Endothelial cell of umbilical vein (primary cell): Measurements from ENCODE around the gene TBCE. TPM values are rescaled to one million over a fixed set of nuclear protein-coding genes. Genes with fewer than 3 reads are reported as not detected.

Experiments used
- BruUV-seq: library from RNA; stranded (reverse); fragments of 400-500 nt; replicated peaks from 2 replicates; lab custom pipeline; 2021; lab: Mats Ljungman, UMichigan
- CTCF ChIA-PET: fragments of 300-600, 350-600 bp; sonication (Branson Sonifier 250); formaldehyde crosslinking; loops from one replicate; lab custom pipeline; 2021; ENCODE audit warnings: antibody characterized with exemption, inconsistent platforms; lab: Charles Lee
- POLR2A ChIA-PET: fragments of 300-600, 350-600 bp; sonication (Branson Sonifier 250); formaldehyde crosslinking; loops from one replicate; lab custom pipeline; 2021; ENCODE audit warnings: antibody characterized with exemption, inconsistent platforms; lab: Charles Lee
- DNase-seq: peaks from one replicate; pipeline ENCODE4 v3.0.0-alpha.2; 2011; ENCODE audit warnings: low read depth, low spot score
- FAIRE-seq: peaks from 2 replicates; lab custom pipeline; 2011; peaks lifted over from hg19 to GRCh38; lab: Jason Lieb, UNC
- H2AFZ ChIP-seq: 2 replicates; pipeline ENCODE4 v1.6.0; 2012; ENCODE audit warnings: low read depth, low read length, control low read depth, inconsistent platforms
- H3K27ac ChIP-seq: 2 replicates; pipeline ENCODE4 v1.5.1; 2011; ENCODE audit warnings: low read depth, mild to moderate bottlenecking, control low read depth, low read length, moderate library complexity; ENCODE audit not compliant: insufficient read depth
- H3K27me3 ChIP-seq, 2 experiments: 2 replicates each; pipeline versions ENCODE4 v1.6.0 to v1.6.1; 2011; ENCODE audit warnings: low read length in 2 of 2, mixed read lengths in 1 of 2; ENCODE audit not compliant: control insufficient read depth in 2 of 2, insufficient read depth in 2 of 2
- H3K36me3 ChIP-seq, 2 experiments: 2 replicates in 1 of 2; 3 replicates in 1 of 2; pipeline ENCODE4 v1.5.1; 2011; ENCODE audit warnings: low read length in 2 of 2, mild to moderate bottlenecking in 1 of 2, moderate library complexity in 1 of 2; ENCODE audit not compliant: control insufficient read depth in 2 of 2, insufficient read depth in 2 of 2; ENCODE audit errors: extremely low read depth in 1 of 2
- H3K4me1 ChIP-seq: 3 replicates; pipeline ENCODE4 v1.5.1; 2011; ENCODE audit warnings: mild to moderate bottlenecking, low read length; ENCODE audit not compliant: control insufficient read depth, insufficient read depth; ENCODE audit errors: extremely low read depth
- H3K4me2 ChIP-seq: 2 replicates; pipeline ENCODE4 v1.6.1; 2011; ENCODE audit warnings: low read length, control low read depth, mixed read lengths; ENCODE audit not compliant: insufficient read depth
- H3K4me3 ChIP-seq, 3 experiments: fragments of 200-600 bp in 1 of 3; sonication (generic), shearing (Covaris generic) in 1 of 3; replicated peaks in 1 of 3; 2 replicates each; pipeline ENCODE4 v1.5.1; 2011 to 2016; ENCODE audit warnings: control low read depth in 3 of 3, low read length in 3 of 3, mild to moderate bottlenecking in 2 of 3, inconsistent platforms in 1 of 3, low read depth in 1 of 3, moderate library complexity in 1 of 3; ENCODE audit not compliant: insufficient read depth in 1 of 3
- H3K79me2 ChIP-seq: 2 replicates; pipeline ENCODE4 v1.6.0; 2012; ENCODE audit warnings: low read length, inconsistent platforms; ENCODE audit not compliant: control insufficient read depth, insufficient read depth
- H3K9ac ChIP-seq: replicated peaks from 2 replicates; pipeline ENCODE3; 2011; ENCODE audit warnings: low read length, control low read depth; ENCODE audit not compliant: insufficient read depth; ENCODE audit errors: extremely low read depth
- H3K9me1 ChIP-seq: replicated peaks from 3 replicates; pipeline ENCODE4 v1.6.0; 2011; ENCODE audit warnings: mild to moderate bottlenecking, low read length; ENCODE audit not compliant: control insufficient read depth, insufficient read depth; ENCODE audit errors: extremely low read depth
- H3K9me3 ChIP-seq: replicated peaks from 2 replicates; pipeline ENCODE4 v1.5.1; 2012; ENCODE audit warnings: low read length, inconsistent platforms; ENCODE audit not compliant: control insufficient read depth, insufficient read depth
- H4K20me1 ChIP-seq: replicated peaks from 2 replicates; pipeline ENCODE3; 2011; ENCODE audit warnings: mild to moderate bottlenecking, low read length; ENCODE audit not compliant: control insufficient read depth, insufficient read depth; ENCODE audit errors: extremely low read depth
- EZH2 ChIP-seq: IDR thresholded peaks from 2 replicates; pipeline ENCODE4 v1.6.1; 2012; ENCODE audit warnings: borderline replicate concordance, low read depth, mild to moderate bottlenecking, moderate library complexity, low read length, inconsistent platforms; ENCODE audit not compliant: severe bottlenecking
- FOS ChIP-seq: IDR thresholded peaks from 2 replicates; pipeline ENCODE4 v1.6.1; 2011; ENCODE audit warnings: mild to moderate bottlenecking, low read length, moderate library complexity, borderline replicate concordance; ENCODE audit not compliant: insufficient read depth
- GATA2 ChIP-seq: IDR thresholded peaks from 2 replicates; pipeline ENCODE4 v1.7.0; 2011; ENCODE audit warnings: low read depth, mild to moderate bottlenecking, moderate library complexity, mixed read lengths, low read length; ENCODE audit not compliant: insufficient read length, insufficient read depth
- JUN ChIP-seq: IDR thresholded peaks from 2 replicates; pipeline ENCODE4 v1.6.1; 2011; ENCODE audit warnings: borderline replicate concordance, low read depth; ENCODE audit not compliant: insufficient read length, insufficient read depth
- MYC ChIP-seq: IDR thresholded peaks from one replicate; pipeline ENCODE4 v1.6.1; 2011; ENCODE audit warnings: mild to moderate bottlenecking, low read depth, low read length
- POLR2A ChIP-seq: IDR thresholded peaks from 2 replicates; pipeline ENCODE4 v1.6.1; 2012; ENCODE audit warnings: low read depth, mild to moderate bottlenecking, control low read depth, low read length
- POLR2AphosphoS5 ChIP-seq: IDR thresholded peaks from 2 replicates; pipeline ENCODE4 v1.6.1; 2012; ENCODE audit warnings: low read depth, mild to moderate bottlenecking, control low read depth, low read length, moderate library complexity; ENCODE audit not compliant: insufficient read depth
- dilution Hi-C: fragments of 300-500 bp; cut with MboI; formaldehyde crosslinking; loops from one replicate; pipeline ENCODE4 v1.15.0; 2019; ENCODE audit warnings: low sequenced_read_pairs; ENCODE audit not compliant: extremely low pct_ligation_motif_present
- intact Hi-C: fragments of 100-400 bp; cut with micrococcal nuclease; formaldehyde crosslinking; loops from one replicate; pipeline ENCODE4 v1.10.0; 2022
- polyA plus RNA-seq, 4 experiments: library from polyadenylated mRNA; depleted of rRNA in 3 of 4; stranded (reverse) in 3 of 4; unstranded in 1 of 4; fragments of >200 nt; gene quantifications; 2 replicates each; pipeline versions ENCODE4 v1.2.1 to v1.2.3, GENCODE V29; 2011 to 2012; ENCODE audit warnings: missing spikeins in 1 of 4
- total RNA-seq: library from RNA; stranded (reverse); gene quantifications from 2 replicates; pipeline ENCODE4 v1.2.3, GENCODE V29; 2021
- TF ChIP-seq, protein P1 (sequence below): IDR thresholded peaks from 2 replicates; pipeline ENCODE4 v1.6.1; 2011; ENCODE audit not compliant: insufficient read depth, insufficient read length
- TF ChIP-seq, protein P2 (sequence below), 2 donors: IDR thresholded peaks; 1 replicate in 1 of 2; 2 replicates in 1 of 2; pipeline ENCODE4 v1.5.1; 2011; ENCODE audit warnings: low read length in 2 of 2, mild to moderate bottlenecking in 2 of 2, moderate library complexity in 2 of 2, control low read depth in 1 of 2, inconsistent platforms in 1 of 2, low read depth in 1 of 2; ENCODE audit not compliant: insufficient read depth in 1 of 2; ENCODE audit errors: extremely low read depth in 1 of 2

TBCE gene
- total and polyA plus RNA-seq, 2 donors (not counting 3 experiments of a cell fraction or from before 2014, with no cell fraction given), result 13.7 to 32.6 TPM

DNA sequence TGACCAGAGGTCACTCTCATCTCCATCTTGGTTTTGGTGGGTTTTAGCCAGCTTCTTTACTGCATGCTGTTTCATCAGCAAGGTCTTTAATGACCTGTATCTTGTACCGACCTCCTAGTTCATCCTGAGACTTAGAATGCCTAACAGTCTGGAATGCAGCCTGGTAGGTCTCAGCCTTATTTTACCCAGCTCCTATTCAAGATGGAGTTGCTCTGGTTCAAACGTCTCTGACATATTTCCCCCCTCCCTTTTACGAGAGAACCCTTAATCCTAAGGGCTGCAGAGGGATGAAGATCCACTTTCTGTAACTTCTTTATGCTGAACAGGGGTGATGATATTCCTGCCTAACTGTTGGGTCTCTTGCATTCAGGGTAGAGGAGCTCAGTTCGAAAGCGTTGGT is 43.2 kb downstream of the TBCE start:
- dilution Hi-C loops, result no loop called here
- H2AFZ ChIP-seq, result no peak overlapping the region
- POLR2A ChIA-PET, result no interaction called here

More for the DNA sequence above, 43.2 kb downstream of the TBCE start:
- DNase-seq (no peak), FAIRE-seq (no peak)
- Histone ChIP-seq H3K9me1 (no peaks in the 10 kb centered on the region), H3K4me2 (no peak overlapping the region), H3K9me3 (no peaks in the 10 kb centered on the region), H3K79me2 (no peaks in the 10 kb centered on the region), H3K36me3 (no peaks in the 10 kb centered on the region), H4K20me1 (no peaks in the 10 kb centered on the region), H3K4me3 (no peak overlapping the region), H3K27ac (no peak overlapping the region), H3K9ac (no peak overlapping the region), H3K4me1 (no peaks in the 10 kb centered on the region), H3K27me3 (no peaks in the 10 kb centered on the region)
- intact Hi-C loops, result no loop called here
- CTCF ChIA-PET, result no interaction called here
- no peak for TF ChIP-seq JUN
- no peak for TF ChIP-seq FOS
- TF ChIP-seq, protein P1, sequence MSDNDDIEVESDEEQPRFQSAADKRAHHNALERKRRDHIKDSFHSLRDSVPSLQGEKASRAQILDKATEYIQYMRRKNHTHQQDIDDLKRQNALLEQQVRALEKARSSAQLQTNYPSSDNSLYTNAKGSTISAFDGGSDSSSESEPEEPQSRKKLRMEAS, result no peak
- TF ChIP-seq POLR2A, result no peak
- TF ChIP-seq EZH2, result no peak
- TF ChIP-seq GATA2, result no peak
- TF ChIP-seq MYC, result no peak
- TF ChIP-seq POLR2AphosphoS5, result no peak
- TF ChIP-seq, protein P2, sequence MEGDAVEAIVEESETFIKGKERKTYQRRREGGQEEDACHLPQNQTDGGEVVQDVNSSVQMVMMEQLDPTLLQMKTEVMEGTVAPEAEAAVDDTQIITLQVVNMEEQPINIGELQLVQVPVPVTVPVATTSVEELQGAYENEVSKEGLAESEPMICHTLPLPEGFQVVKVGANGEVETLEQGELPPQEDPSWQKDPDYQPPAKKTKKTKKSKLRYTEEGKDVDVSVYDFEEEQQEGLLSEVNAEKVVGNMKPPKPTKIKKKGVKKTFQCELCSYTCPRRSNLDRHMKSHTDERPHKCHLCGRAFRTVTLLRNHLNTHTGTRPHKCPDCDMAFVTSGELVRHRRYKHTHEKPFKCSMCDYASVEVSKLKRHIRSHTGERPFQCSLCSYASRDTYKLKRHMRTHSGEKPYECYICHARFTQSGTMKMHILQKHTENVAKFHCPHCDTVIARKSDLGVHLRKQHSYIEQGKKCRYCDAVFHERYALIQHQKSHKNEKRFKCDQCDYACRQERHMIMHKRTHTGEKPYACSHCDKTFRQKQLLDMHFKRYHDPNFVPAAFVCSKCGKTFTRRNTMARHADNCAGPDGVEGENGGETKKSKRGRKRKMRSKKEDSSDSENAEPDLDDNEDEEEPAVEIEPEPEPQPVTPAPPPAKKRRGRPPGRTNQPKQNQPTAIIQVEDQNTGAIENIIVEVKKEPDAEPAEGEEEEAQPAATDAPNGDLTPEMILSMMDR (IDR thresholded peaks at IDR 0.05; ENCODE audit: extremely low read depth in 1 of 2, insufficient read depth in 1 of 2, low read depth in 1 of 2, low read length in 2 of 2), result no peak
- no TSS peak for BruUV-seq
